Spinal cord (tissue), 10 donors: Measurements from ENCODE around the gene RPL6. TPM values are rescaled to one million over a fixed set of nuclear protein-coding genes. Genes with fewer than 3 reads are reported as not detected.

ENCODE experiments used
- DNase-seq, 6 donors: peaks; one replicate each; pipeline versions ENCODE4 v3.0.0 to v3.0.0-alpha.2; 2013 to 2015; ENCODE audit warnings: low spot score in 6 of 6, low read depth in 4 of 6
- H3K27ac ChIP-seq: one replicate; pipeline ENCODE4 v1.5.1; 2013; ENCODE audit warnings: low read depth, low read length, control low read depth
- H3K27me3 ChIP-seq: one replicate; pipeline ENCODE4 v1.6.1; 2013; ENCODE audit warnings: low read length; ENCODE audit not compliant: control insufficient read depth, insufficient read depth
- H3K36me3 ChIP-seq: one replicate; pipeline ENCODE4 v1.6.1; 2013; ENCODE audit warnings: low read length; ENCODE audit not compliant: control insufficient read depth, insufficient read depth
- H3K4me1 ChIP-seq: one replicate; pipeline ENCODE4 v1.6.1; 2013; ENCODE audit warnings: low read length; ENCODE audit not compliant: control insufficient read depth, insufficient read depth
- H3K4me3 ChIP-seq: one replicate; pipeline ENCODE4 v1.5.1; 2013; ENCODE audit warnings: low read depth, low read length, control low read depth
- H3K9me3 ChIP-seq: one replicate; pipeline ENCODE4 v1.6.1; 2013; ENCODE audit warnings: low read length; ENCODE audit not compliant: control insufficient read depth, insufficient read depth
- WGBS: methylation state at CpG from one replicate; pipeline ENCODE4 v1.1.5; 2013; ENCODE audit warnings: missing lambda C conversion rate; ENCODE audit not compliant: insufficient coverage; 5-methylcytosine and 5-hydroxymethylcytosine counted together
- polyA plus RNA-seq, 2 donors: library from polyadenylated mRNA; unstranded; fragments of 120-200 nt; gene quantifications; one replicate each; pipeline ENCODE4 v1.2.1, GENCODE V29; 2013; ENCODE audit not compliant: insufficient read length in 2 of 2
- total RNA-seq, 2 donors: library from RNA; depleted of rRNA in 1 of 2; stranded (reverse); fragments of 120-200 nt in 1 of 2; fragments of >200 nt in 1 of 2; gene quantifications; one replicate each; pipeline versions ENCODE4 v1.2.3 to v1.2.4, GENCODE V29; 2013 to 2014
- donor health status: healthy.

RPL6 gene
- total and polyA plus RNA-seq, 4 donors = 599 to 1,876 (median 1,391) TPM

- Histone ChIP-seq H3K27me3 (no peaks in the 10 kb centered on the region), H3K9me3 (no peaks in the 10 kb centered on the region), H3K4me3 (no peak overlapping the region), H3K36me3 (no peaks in the 10 kb centered on the region), H3K4me1 (peaks cover 3% of the 10 kb centered on the region), H3K27ac (no peak overlapping the region)
- no peak for DNase-seq
- 29% methylated on average over 6 of the region's 6 CpGs for WGBS
These were observed 40.5 kb downstream of the RPL6 start for GRCh38 chr12:112368856-112369255.

- no peaks in the 10 kb centered on the region for H3K27me3 ChIP-seq
- no peaks in the 10 kb centered on the region for H3K36me3 ChIP-seq
- no peaks in the 10 kb centered on the region for H3K9me3 ChIP-seq
- no peak for DNase-seq
- H3K27ac ChIP-seq = no peak overlapping the region
- 67% methylated on average over 1 of the region's 3 CpGs for WGBS
- peaks cover 3% of the 10 kb centered on the region for H3K4me1 ChIP-seq
- no peak overlapping the region for H3K4me3 ChIP-seq
These were observed 41.4 kb downstream of the RPL6 start for GRCh38 chr12:112367965-112368364.

- Histone ChIP-seq H3K36me3 (no peaks in the 10 kb centered on the region), H3K27ac (no peak overlapping the region), H3K27me3 (no peaks in the 10 kb centered on the region), H3K9me3 (no peaks in the 10 kb centered on the region), H3K4me1 (peaks cover 3% of the 10 kb centered on the region), H3K4me3 (no peak overlapping the region)
- DNase-seq = no peak
- no CpG with 5 or more reads among the region's 3 CpGs for WGBS
These were observed 47.1 kb downstream of the RPL6 start for GRCh38 chr12:112362310-112362709.

GRCh38 chr12:112361271-112361670, 48.1 kb downstream of the RPL6 start:
- H3K4me3 ChIP-seq = no peak overlapping the region
- no peaks in the 10 kb centered on the region for H3K36me3 ChIP-seq
- no peaks in the 10 kb centered on the region for H3K27me3 ChIP-seq
- peaks cover 3% of the 10 kb centered on the region for H3K4me1 ChIP-seq
- no peak overlapping the region for H3K27ac ChIP-seq
- no peaks in the 10 kb centered on the region for H3K9me3 ChIP-seq
- WGBS = 88% methylated on average over 1 of the region's 4 CpGs
- no peak for DNase-seq

- WGBS = 100% methylated on average over 1 of the region's 4 CpGs
These were observed 50.1 kb downstream of the RPL6 start for GRCh38 chr12:112359290-112359689.

GRCh38 chr12:112357214-112357613, 52.2 kb downstream of the RPL6 start:
- no peak for DNase-seq
- Histone ChIP-seq H3K27ac (no peak overlapping the region), H3K9me3 (no peaks in the 10 kb centered on the region), H3K4me1 (no peaks in the 10 kb centered on the region), H3K36me3 (no peaks in the 10 kb centered on the region), H3K4me3 (no peak overlapping the region), H3K27me3 (no peaks in the 10 kb centered on the region)
- 92% methylated on average over 2 of the region's 2 CpGs for WGBS

More at GRCh38 chr12:112359290-112359689, 50.1 kb downstream of the RPL6 start:
- no peak overlapping the region for H3K27ac ChIP-seq
- H3K27me3 ChIP-seq = no peaks in the 10 kb centered on the region
- no peaks in the 10 kb centered on the region for H3K36me3 ChIP-seq
- no peak for DNase-seq
- no peak overlapping the region for H3K4me3 ChIP-seq
- H3K4me1 ChIP-seq = no peaks in the 10 kb centered on the region
- H3K9me3 ChIP-seq = no peaks in the 10 kb centered on the region

Other genes with a start within 250 kb of the RPL6 start
- gene HECTD4, start 27.2 kb downstream of the RPL6 start, total RNA-seq = 100 to 1,000 TPM in 1 of 2 donors, 10 to 100 TPM in 1; 54.0 to 115 TPM
- 100 to 1,000 TPM; 106 to 121 TPM for gene HECTD4, start 27.2 kb downstream of the RPL6 start, polyA plus RNA-seq
- 100 to 1,000 TPM in 1 of 2 donors, 10 to 100 TPM in 1; 84.6 to 103 TPM for gene PTPN11, start 9.3 kb upstream of the RPL6 start, total RNA-seq
- gene PTPN11, start 9.3 kb upstream of the RPL6 start, polyA plus RNA-seq = 100 to 1,000 TPM in 1 of 2 donors, 10 to 100 TPM in 1; 93.1 to 144 TPM